ENCODE data around the gene HNRNPA1L2. TPM values are rescaled to one million over a fixed set of nuclear protein-coding genes. Genes with fewer than 3 reads are reported as not detected.

Gene HNRNPA1L2
- polyA plus RNA-seq, 1 of the 3 experiments (the other 2 are of a cell fraction), result 4.5 TPM

DNA sequence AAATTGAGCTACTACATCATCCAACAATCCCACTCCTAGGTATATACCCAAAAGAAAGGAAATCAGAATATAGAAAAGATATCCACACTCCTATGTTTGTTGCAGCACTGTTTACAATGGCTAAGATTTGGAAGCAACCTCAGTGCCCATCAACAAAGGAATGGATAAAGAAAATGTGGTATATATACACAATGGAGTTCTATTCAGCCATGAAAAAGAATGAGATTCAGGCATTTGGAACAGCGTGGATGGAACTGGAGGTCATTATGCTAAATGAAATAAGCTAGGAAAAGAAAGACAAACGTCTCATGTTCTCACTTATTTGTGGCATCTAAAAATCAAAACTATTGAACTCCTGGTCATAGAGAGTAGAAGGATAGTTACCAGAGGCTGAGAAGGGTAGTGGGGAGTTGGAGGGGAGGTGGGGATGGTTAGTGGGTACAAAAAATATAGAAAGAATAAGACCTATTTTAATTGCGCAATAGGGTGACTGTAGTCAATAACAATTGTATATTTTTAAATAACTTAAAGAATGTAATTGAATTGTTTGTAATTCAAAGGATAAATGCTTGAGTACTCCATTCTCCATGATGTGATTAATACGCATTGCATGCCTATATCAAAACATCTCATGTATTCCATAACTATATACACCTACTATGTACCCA is 27.0 kb upstream of the HNRNPA1L2 start:
- Histone ChIP-seq H3K79me2 (ENCODE audit: insufficient read depth) (peaks cover 33% of the 10 kb centered on the region; the same call in 1 of the 2 replicates), H3K36me3 (replicated peaks in 1 of 2; ENCODE audit: control insufficient read depth in 1 of 2, insufficient read depth in 2 of 2, low read length in 1 of 2) (no peaks in the 10 kb centered on the region), H2AFZ (ENCODE audit: low read depth) (no peak overlapping the region), H3K4me1 (ENCODE audit: control insufficient read depth in 1 of 2, insufficient read depth in 2 of 2, low read depth in 1 of 2, low read length in 1 of 2) (no peaks in the 10 kb centered on the region; a peak in 1 of 4 replicates), H3K9me3 (no peaks in the 10 kb centered on the region), H3F3A (replicated peaks; ENCODE audit: insufficient read depth) (peaks cover 5% of the 10 kb centered on the region), H3K27me3 (ENCODE audit: insufficient read depth) (no peaks in the 10 kb centered on the region), H3K4me2 (no peak overlapping the region), H3K27ac (ENCODE audit: low read depth in 2 of 2, low read length in 1 of 2) (no peak overlapping the region), H3K9me2 (no peaks in the 10 kb centered on the region), H3K4me3 (ENCODE audit: low read depth in 2 of 2, low read length in 1 of 2) (no peak overlapping the region), H4K20me1 (ENCODE audit: insufficient read depth) (no peaks in the 10 kb centered on the region), H3K9ac (no peak overlapping the region)
- DNase-seq, result no peak
- ChIA-PET CTCF (interaction anchor here (0.7 kb wide), 1 partner anchor 273 kb away, joined by 4 read pairs; no protein-coding TSS in a partner anchor), POLR2A (no interaction called here)
- WGBS (ENCODE audit: low lambda C conversion rate), result 94% methylated on average over 4 of the region's 4 CpGs
- TF ChIP-seq EP300 (IDR thresholded peaks at IDR 0.05; ENCODE audit: borderline replicate concordance in 1 of 2, low read depth in 1 of 2, low read length in 1 of 2) (no peak), CHD2 (IDR thresholded peaks at IDR 0.05; ENCODE audit: low read length, partially characterized antibody) (no peak), GABPA (IDR thresholded peaks at IDR 0.05; ENCODE audit: low read depth) (no peak), TCF12 (IDR thresholded peaks at IDR 0.05) (no peak), NRF1 (IDR thresholded peaks at IDR 0.05; ENCODE audit: low read depth, low read length) (no peak), MXI1 (IDR thresholded peaks at IDR 0.05; ENCODE audit: low read depth, low read length) (no peak), FOSL2 (IDR thresholded peaks at IDR 0.05; ENCODE audit: borderline replicate concordance, low read depth) (no peak), SMC3 (IDR thresholded peaks at IDR 0.05; ENCODE audit: low read depth, low read length) (no peak), JUND (IDR thresholded peaks at IDR 0.05) (no peak), MEF2A (IDR thresholded peaks at IDR 0.05; ENCODE audit: borderline replicate concordance, low read depth) (no peak), TEAD4 (IDR thresholded peaks at IDR 0.05; ENCODE audit: borderline replicate concordance, insufficient read depth) (no peak), IRF3 (IDR thresholded peaks at IDR 0.05; ENCODE audit: low read depth, low read length) (no peak), POLR2AphosphoS5 (IDR thresholded peaks at IDR 0.05; ENCODE audit: low read depth, low read length) (no peak), ELF1 (IDR thresholded peaks at IDR 0.05) (no peak)
- TF ChIP-seq, protein P1, sequence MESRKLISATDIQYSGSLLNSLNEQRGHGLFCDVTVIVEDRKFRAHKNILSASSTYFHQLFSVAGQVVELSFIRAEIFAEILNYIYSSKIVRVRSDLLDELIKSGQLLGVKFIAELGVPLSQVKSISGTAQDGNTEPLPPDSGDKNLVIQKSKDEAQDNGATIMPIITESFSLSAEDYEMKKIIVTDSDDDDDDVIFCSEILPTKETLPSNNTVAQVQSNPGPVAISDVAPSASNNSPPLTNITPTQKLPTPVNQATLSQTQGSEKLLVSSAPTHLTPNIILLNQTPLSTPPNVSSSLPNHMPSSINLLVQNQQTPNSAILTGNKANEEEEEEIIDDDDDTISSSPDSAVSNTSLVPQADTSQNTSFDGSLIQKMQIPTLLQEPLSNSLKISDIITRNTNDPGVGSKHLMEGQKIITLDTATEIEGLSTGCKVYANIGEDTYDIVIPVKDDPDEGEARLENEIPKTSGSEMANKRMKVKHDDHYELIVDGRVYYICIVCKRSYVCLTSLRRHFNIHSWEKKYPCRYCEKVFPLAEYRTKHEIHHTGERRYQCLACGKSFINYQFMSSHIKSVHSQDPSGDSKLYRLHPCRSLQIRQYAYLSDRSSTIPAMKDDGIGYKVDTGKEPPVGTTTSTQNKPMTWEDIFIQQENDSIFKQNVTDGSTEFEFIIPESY (IDR thresholded peaks at IDR 0.05; ENCODE audit: borderline replicate concordance, low read depth), result no peak
- TF ChIP-seq, protein P2, sequence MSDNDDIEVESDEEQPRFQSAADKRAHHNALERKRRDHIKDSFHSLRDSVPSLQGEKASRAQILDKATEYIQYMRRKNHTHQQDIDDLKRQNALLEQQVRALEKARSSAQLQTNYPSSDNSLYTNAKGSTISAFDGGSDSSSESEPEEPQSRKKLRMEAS (IDR thresholded peaks at IDR 0.05; ENCODE audit: low read depth), result no peak
